Measurements from ENCODE around the gene CUL5. TPM values are rescaled to one million over a fixed set of nuclear protein-coding genes. Genes with fewer than 3 reads are reported as not detected.

CUL5 gene
- polyA plus RNA-seq, 1 of the 3 experiments (the other 2 are of a cell fraction) = 8.0 TPM

- H3K9me3 ChIP-seq = no peaks in the 10 kb centered on the region
- no peaks in the 10 kb centered on the region for H3K4me1 ChIP-seq (ENCODE audit: control insufficient read depth in 1 of 2, insufficient read depth in 2 of 2, low read depth in 1 of 2, low read length in 1 of 2)
- H3F3A ChIP-seq (replicated peaks; ENCODE audit: insufficient read depth) = no peaks in the 10 kb centered on the region
- no peaks in the 10 kb centered on the region for H3K27me3 ChIP-seq (ENCODE audit: insufficient read depth)
- ChIA-PET CTCF (interaction anchor here (1.5 kb wide), 1 partner anchor 9 kb away, joined by 4 read pairs; the partner anchor contains the start of gene CUL5), POLR2A (interaction anchor here (1.0 kb wide), 1 partner anchor 9 kb away, joined by 4 read pairs; no protein-coding TSS in a partner anchor)
- TF ChIP-seq USF2 (IDR thresholded peaks at IDR 0.05; ENCODE audit: borderline replicate concordance, low read depth, low read length) (no peak), RAD21 (IDR thresholded peaks at IDR 0.05; ENCODE audit: low read length) (peak; percentile 52), SMC3 (IDR thresholded peaks at IDR 0.05; ENCODE audit: low read depth, low read length) (peak; percentile 27; the same call in 1 of the 2 replicates), GATA2 (CRISPR knock-in tag; IDR thresholded peaks at IDR 0.05) (no peak), RFX5 (IDR thresholded peaks at IDR 0.05; ENCODE audit: low read length) (no peak)
- TF ChIP-seq, protein P1, sequence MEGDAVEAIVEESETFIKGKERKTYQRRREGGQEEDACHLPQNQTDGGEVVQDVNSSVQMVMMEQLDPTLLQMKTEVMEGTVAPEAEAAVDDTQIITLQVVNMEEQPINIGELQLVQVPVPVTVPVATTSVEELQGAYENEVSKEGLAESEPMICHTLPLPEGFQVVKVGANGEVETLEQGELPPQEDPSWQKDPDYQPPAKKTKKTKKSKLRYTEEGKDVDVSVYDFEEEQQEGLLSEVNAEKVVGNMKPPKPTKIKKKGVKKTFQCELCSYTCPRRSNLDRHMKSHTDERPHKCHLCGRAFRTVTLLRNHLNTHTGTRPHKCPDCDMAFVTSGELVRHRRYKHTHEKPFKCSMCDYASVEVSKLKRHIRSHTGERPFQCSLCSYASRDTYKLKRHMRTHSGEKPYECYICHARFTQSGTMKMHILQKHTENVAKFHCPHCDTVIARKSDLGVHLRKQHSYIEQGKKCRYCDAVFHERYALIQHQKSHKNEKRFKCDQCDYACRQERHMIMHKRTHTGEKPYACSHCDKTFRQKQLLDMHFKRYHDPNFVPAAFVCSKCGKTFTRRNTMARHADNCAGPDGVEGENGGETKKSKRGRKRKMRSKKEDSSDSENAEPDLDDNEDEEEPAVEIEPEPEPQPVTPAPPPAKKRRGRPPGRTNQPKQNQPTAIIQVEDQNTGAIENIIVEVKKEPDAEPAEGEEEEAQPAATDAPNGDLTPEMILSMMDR (IDR thresholded peaks at IDR 0.05) = peak; percentile 47; the same call in 1 of the 2 replicates
- H3K9me2 ChIP-seq = no peaks in the 10 kb centered on the region
- no peaks in the 10 kb centered on the region for H3K79me2 ChIP-seq (ENCODE audit: insufficient read depth)
- 43% methylated on average over 6 of the region's 6 CpGs for WGBS (ENCODE audit: low lambda C conversion rate)
- DNase-seq = peak; percentile 56
- H3K9ac ChIP-seq = no peak overlapping the region
- no peaks in the 10 kb centered on the region for H4K20me1 ChIP-seq (ENCODE audit: insufficient read depth)
- H3K4me2 ChIP-seq = no peak overlapping the region
- H3K36me3 ChIP-seq (replicated peaks in 1 of 2; ENCODE audit: control insufficient read depth in 1 of 2, insufficient read depth in 2 of 2, low read length in 1 of 2) = no peaks in the 10 kb centered on the region
- H3K27ac ChIP-seq (ENCODE audit: low read depth in 2 of 2, low read length in 1 of 2) = no peak overlapping the region
- no peak overlapping the region for H3K4me3 ChIP-seq (ENCODE audit: low read depth in 2 of 2, low read length in 1 of 2)
- 0 out of 2 replicates have a peak overlapping the region, but pooled peaks have one; percentile 19 for H2AFZ ChIP-seq (ENCODE audit: low read depth)
These were observed 8.8 kb upstream of the CUL5 start for GRCh38 chr11:107999759-108000455.

GRCh38 chr11:108002476-108002875 lies 6.2 kb upstream of the CUL5 start:
- Histone ChIP-seq H2AFZ (ENCODE audit: low read depth) (no peak overlapping the region), H3K4me1 (ENCODE audit: control insufficient read depth in 1 of 2, insufficient read depth in 2 of 2, low read depth in 1 of 2, low read length in 1 of 2) (no peaks in the 10 kb centered on the region), H3K9me3 (no peaks in the 10 kb centered on the region), H3K27me3 (ENCODE audit: insufficient read depth) (no peaks in the 10 kb centered on the region), H3F3A (replicated peaks; ENCODE audit: insufficient read depth) (no peaks in the 10 kb centered on the region), H3K9ac (no peak overlapping the region), H3K4me3 (ENCODE audit: low read depth in 2 of 2, low read length in 1 of 2) (no peak overlapping the region), H4K20me1 (ENCODE audit: insufficient read depth) (no peaks in the 10 kb centered on the region), H3K36me3 (replicated peaks in 1 of 2; ENCODE audit: control insufficient read depth in 1 of 2, insufficient read depth in 2 of 2, low read length in 1 of 2) (no peaks in the 10 kb centered on the region), H3K79me2 (ENCODE audit: insufficient read depth) (no peaks in the 10 kb centered on the region), H3K9me2 (no peaks in the 10 kb centered on the region), H3K4me2 (no peak overlapping the region), H3K27ac (ENCODE audit: low read depth in 2 of 2, low read length in 1 of 2) (no peak overlapping the region)
- WGBS (ENCODE audit: low lambda C conversion rate) = 82% methylated on average over 3 of the region's 3 CpGs
- TF ChIP-seq, protein P2, sequence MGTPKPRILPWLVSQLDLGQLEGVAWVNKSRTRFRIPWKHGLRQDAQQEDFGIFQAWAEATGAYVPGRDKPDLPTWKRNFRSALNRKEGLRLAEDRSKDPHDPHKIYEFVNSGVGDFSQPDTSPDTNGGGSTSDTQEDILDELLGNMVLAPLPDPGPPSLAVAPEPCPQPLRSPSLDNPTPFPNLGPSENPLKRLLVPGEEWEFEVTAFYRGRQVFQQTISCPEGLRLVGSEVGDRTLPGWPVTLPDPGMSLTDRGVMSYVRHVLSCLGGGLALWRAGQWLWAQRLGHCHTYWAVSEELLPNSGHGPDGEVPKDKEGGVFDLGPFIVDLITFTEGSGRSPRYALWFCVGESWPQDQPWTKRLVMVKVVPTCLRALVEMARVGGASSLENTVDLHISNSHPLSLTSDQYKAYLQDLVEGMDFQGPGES (IDR thresholded peaks at IDR 0.05; ENCODE audit: low read depth, low read length) = no peak
- no peak for TF ChIP-seq NFIC (IDR thresholded peaks at IDR 0.05; ENCODE audit: borderline replicate concordance)
- TF ChIP-seq TCF12 (IDR thresholded peaks at IDR 0.05) = no peak
- CTCF ChIA-PET = no interaction called here
- POLR2A ChIA-PET = no interaction called here
- no peak for DNase-seq
